Measurements from ENCODE around the gene NOVA2.

Gene NOVA2

GRCh38 chr19:45958769-45959516 lies 14.7 kb downstream of the NOVA2 start:
- Histone ChIP-seq H3K4me1 (ENCODE audit: control insufficient read depth, insufficient read depth, low read length) (no peaks in the 10 kb centered on the region), H3K9ac (ENCODE audit: low read length in 2 of 2) (no peak overlapping the region), H3K36me3 (ENCODE audit: control insufficient read depth in 2 of 2, insufficient read depth in 2 of 2, low read length in 2 of 2) (no peaks in the 10 kb centered on the region), H3K27ac (ENCODE audit: low read length) (no peak overlapping the region), H3K9me3 (ENCODE audit: control insufficient read depth in 2 of 2, low read length in 2 of 2) (no peaks in the 10 kb centered on the region), H3K27me3 (ENCODE audit: control insufficient read depth in 1 of 2, insufficient read depth in 2 of 2, low read length in 2 of 2) (peaks cover 11 to 23% of the 10 kb centered on the region in 2 donors), H3K4me3 (ENCODE audit: low read length in 2 of 2) (no peak overlapping the region)

GRCh38 chr19:45958320-45958719 lies 15.3 kb downstream of the NOVA2 start:
- Histone ChIP-seq H3K9me3 (ENCODE audit: control insufficient read depth in 2 of 2, low read length in 2 of 2) (peaks cover 0 to under 1% of the 10 kb centered on the region in 2 donors), H3K27me3 (ENCODE audit: control insufficient read depth in 1 of 2, insufficient read depth in 2 of 2, low read length in 2 of 2) (peaks cover 13 to 28% of the 10 kb centered on the region in 2 donors), H3K36me3 (ENCODE audit: control insufficient read depth in 2 of 2, insufficient read depth in 2 of 2, low read length in 2 of 2) (no peaks in the 10 kb centered on the region), H3K4me3 (ENCODE audit: low read length in 2 of 2) (no peak overlapping the region), H3K27ac (ENCODE audit: low read length) (no peak overlapping the region), H3K4me1 (ENCODE audit: control insufficient read depth, insufficient read depth, low read length) (no peaks in the 10 kb centered on the region), H3K9ac (ENCODE audit: low read length in 2 of 2) (no peak overlapping the region)

GRCh38 chr19:45955905-45956608 lies 17.6 kb downstream of the NOVA2 start:
- no peak overlapping the region for H3K4me3 ChIP-seq (ENCODE audit: low read length in 2 of 2)
- H3K9me3 ChIP-seq (ENCODE audit: control insufficient read depth in 2 of 2, low read length in 2 of 2): peaks cover 0 to 2% of the 10 kb centered on the region in 2 donors
- no peaks in the 10 kb centered on the region for H3K36me3 ChIP-seq (ENCODE audit: control insufficient read depth in 2 of 2, insufficient read depth in 2 of 2, low read length in 2 of 2)
- no peaks in the 10 kb centered on the region for H3K4me1 ChIP-seq (ENCODE audit: control insufficient read depth, insufficient read depth, low read length)
- H3K9ac ChIP-seq (ENCODE audit: low read length in 2 of 2): no peak overlapping the region
- H3K27me3 ChIP-seq (ENCODE audit: control insufficient read depth in 1 of 2, insufficient read depth in 2 of 2, low read length in 2 of 2): peaks cover 17 to 33% of the 10 kb centered on the region in 2 donors
- H3K27ac ChIP-seq (ENCODE audit: low read length): no peak overlapping the region

GRCh38 chr19:45954156-45954555 lies 19.5 kb downstream of the NOVA2 start:
- no peak overlapping the region for H3K27ac ChIP-seq (ENCODE audit: low read length)
- no peak overlapping the region for H3K4me3 ChIP-seq (ENCODE audit: low read length in 2 of 2)
- H3K9me3 ChIP-seq (ENCODE audit: control insufficient read depth in 2 of 2, low read length in 2 of 2): peaks cover 0 to 2% of the 10 kb centered on the region in 2 donors
- peaks cover 17 to 35% of the 10 kb centered on the region in 2 donors for H3K27me3 ChIP-seq (ENCODE audit: control insufficient read depth in 1 of 2, insufficient read depth in 2 of 2, low read length in 2 of 2)
- H3K36me3 ChIP-seq (ENCODE audit: control insufficient read depth in 2 of 2, insufficient read depth in 2 of 2, low read length in 2 of 2): no peaks in the 10 kb centered on the region
- H3K9ac ChIP-seq (ENCODE audit: low read length in 2 of 2): no peak overlapping the region
- H3K4me1 ChIP-seq (ENCODE audit: control insufficient read depth, insufficient read depth, low read length): no peaks in the 10 kb centered on the region

- Histone ChIP-seq H3K4me1 (ENCODE audit: control insufficient read depth, insufficient read depth, low read length) (no peaks in the 10 kb centered on the region), H3K36me3 (ENCODE audit: control insufficient read depth in 2 of 2, insufficient read depth in 2 of 2, low read length in 2 of 2) (no peaks in the 10 kb centered on the region), H3K27me3 (ENCODE audit: control insufficient read depth in 1 of 2, insufficient read depth in 2 of 2, low read length in 2 of 2) (peaks cover 14 to 30% of the 10 kb centered on the region in 2 donors), H3K9ac (ENCODE audit: low read length in 2 of 2) (no peak overlapping the region), H3K27ac (ENCODE audit: low read length) (no peak overlapping the region), H3K4me3 (ENCODE audit: low read length in 2 of 2) (no peak overlapping the region), H3K9me3 (ENCODE audit: control insufficient read depth in 2 of 2, low read length in 2 of 2) (peaks cover 0 to 2% of the 10 kb centered on the region in 2 donors)
These were observed 20.0 kb downstream of the NOVA2 start for GRCh38 chr19:45953676-45954075.

GRCh38 chr19:45952686-45953505 lies 20.8 kb downstream of the NOVA2 start:
- no peak overlapping the region for H3K9ac ChIP-seq (ENCODE audit: low read length in 2 of 2)
- H3K27ac ChIP-seq (ENCODE audit: low read length): no peak overlapping the region
- H3K9me3 ChIP-seq (ENCODE audit: control insufficient read depth in 2 of 2, low read length in 2 of 2): peaks cover 0 to 2% of the 10 kb centered on the region in 2 donors
- no peaks in the 10 kb centered on the region for H3K4me1 ChIP-seq (ENCODE audit: control insufficient read depth, insufficient read depth, low read length)
- H3K4me3 ChIP-seq (ENCODE audit: low read length in 2 of 2): no peak overlapping the region
- H3K27me3 ChIP-seq (ENCODE audit: control insufficient read depth in 1 of 2, insufficient read depth in 2 of 2, low read length in 2 of 2): peaks cover 9 to 25% of the 10 kb centered on the region in 2 donors
- no peaks in the 10 kb centered on the region for H3K36me3 ChIP-seq (ENCODE audit: control insufficient read depth in 2 of 2, insufficient read depth in 2 of 2, low read length in 2 of 2)

- Histone ChIP-seq H3K9me3 (ENCODE audit: control insufficient read depth in 2 of 2, low read length in 2 of 2) (peaks cover 0 to 2% of the 10 kb centered on the region in 2 donors), H3K27me3 (ENCODE audit: control insufficient read depth in 1 of 2, insufficient read depth in 2 of 2, low read length in 2 of 2) (peaks cover 9 to 25% of the 10 kb centered on the region in 2 donors), H3K9ac (ENCODE audit: low read length in 2 of 2) (no peak overlapping the region), H3K4me3 (ENCODE audit: low read length in 2 of 2) (no peak overlapping the region), H3K4me1 (ENCODE audit: control insufficient read depth, insufficient read depth, low read length) (no peaks in the 10 kb centered on the region), H3K27ac (ENCODE audit: low read length) (no peak overlapping the region), H3K36me3 (ENCODE audit: control insufficient read depth in 2 of 2, insufficient read depth in 2 of 2, low read length in 2 of 2) (no peaks in the 10 kb centered on the region)
These were observed 21.4 kb downstream of the NOVA2 start for GRCh38 chr19:45952341-45952685.

GRCh38 chr19:45947926-45948325 lies 25.7 kb downstream of the NOVA2 start:
- Histone ChIP-seq H3K27ac (ENCODE audit: low read length) (no peak overlapping the region), H3K4me3 (ENCODE audit: low read length in 2 of 2) (no peak overlapping the region), H3K4me1 (ENCODE audit: control insufficient read depth, insufficient read depth, low read length) (no peaks in the 10 kb centered on the region), H3K9me3 (ENCODE audit: control insufficient read depth in 2 of 2, low read length in 2 of 2) (no peaks in the 10 kb centered on the region), H3K36me3 (ENCODE audit: control insufficient read depth in 2 of 2, insufficient read depth in 2 of 2, low read length in 2 of 2) (no peaks in the 10 kb centered on the region), H3K27me3 (ENCODE audit: control insufficient read depth in 1 of 2, insufficient read depth in 2 of 2, low read length in 2 of 2) (peaks cover 4 to 11% of the 10 kb centered on the region in 2 donors), H3K9ac (ENCODE audit: low read length in 2 of 2) (no peak overlapping the region)

GRCh38 chr19:45940515-45940805 lies 33.2 kb downstream of the NOVA2 start:
- peaks cover 0 to 2% of the 10 kb centered on the region in 2 donors for H3K9me3 ChIP-seq (ENCODE audit: control insufficient read depth in 2 of 2, low read length in 2 of 2)
- H3K36me3 ChIP-seq (ENCODE audit: control insufficient read depth in 2 of 2, insufficient read depth in 2 of 2, low read length in 2 of 2): peaks cover 0 to 2% of the 10 kb centered on the region in 2 donors
- H3K4me1 ChIP-seq (ENCODE audit: control insufficient read depth, insufficient read depth, low read length): no peaks in the 10 kb centered on the region
- peaks cover 8 to 26% of the 10 kb centered on the region in 2 donors for H3K27me3 ChIP-seq (ENCODE audit: control insufficient read depth in 1 of 2, insufficient read depth in 2 of 2, low read length in 2 of 2)
- H3K9ac ChIP-seq (ENCODE audit: low read length in 2 of 2): no peak overlapping the region
- H3K4me3 ChIP-seq (ENCODE audit: low read length in 2 of 2): no peak overlapping the region
- no peak overlapping the region for H3K27ac ChIP-seq (ENCODE audit: low read length)

- Histone ChIP-seq H3K36me3 (ENCODE audit: control insufficient read depth in 2 of 2, insufficient read depth in 2 of 2, low read length in 2 of 2) (peaks cover 0 to 2% of the 10 kb centered on the region in 2 donors), H3K27ac (ENCODE audit: low read length) (no peak overlapping the region), H3K9ac (ENCODE audit: low read length in 2 of 2) (no peak overlapping the region), H3K4me3 (ENCODE audit: low read length in 2 of 2) (no peak overlapping the region), H3K9me3 (ENCODE audit: control insufficient read depth in 2 of 2, low read length in 2 of 2) (peaks cover 0 to 2% of the 10 kb centered on the region in 2 donors), H3K27me3 (ENCODE audit: control insufficient read depth in 1 of 2, insufficient read depth in 2 of 2, low read length in 2 of 2) (peaks cover 11 to 30% of the 10 kb centered on the region in 2 donors), H3K4me1 (ENCODE audit: control insufficient read depth, insufficient read depth, low read length) (no peaks in the 10 kb centered on the region)
These were observed 33.7 kb downstream of the NOVA2 start for GRCh38 chr19:45939792-45940514.
